Fibroblast of skin of abdomen (primary cell): ENCODE data around the gene YIPF4.
"Not testable (repeated sequence)": the region's sequence is repeated elsewhere in the genome, so short reads cannot be mapped to it uniquely, and the experiment has no call there.

Experiments used
- DNase-seq: peaks from one replicate; pipeline ENCODE4 v3.0.0-alpha.2; 2013

The YIPF4 gene

DNA sequence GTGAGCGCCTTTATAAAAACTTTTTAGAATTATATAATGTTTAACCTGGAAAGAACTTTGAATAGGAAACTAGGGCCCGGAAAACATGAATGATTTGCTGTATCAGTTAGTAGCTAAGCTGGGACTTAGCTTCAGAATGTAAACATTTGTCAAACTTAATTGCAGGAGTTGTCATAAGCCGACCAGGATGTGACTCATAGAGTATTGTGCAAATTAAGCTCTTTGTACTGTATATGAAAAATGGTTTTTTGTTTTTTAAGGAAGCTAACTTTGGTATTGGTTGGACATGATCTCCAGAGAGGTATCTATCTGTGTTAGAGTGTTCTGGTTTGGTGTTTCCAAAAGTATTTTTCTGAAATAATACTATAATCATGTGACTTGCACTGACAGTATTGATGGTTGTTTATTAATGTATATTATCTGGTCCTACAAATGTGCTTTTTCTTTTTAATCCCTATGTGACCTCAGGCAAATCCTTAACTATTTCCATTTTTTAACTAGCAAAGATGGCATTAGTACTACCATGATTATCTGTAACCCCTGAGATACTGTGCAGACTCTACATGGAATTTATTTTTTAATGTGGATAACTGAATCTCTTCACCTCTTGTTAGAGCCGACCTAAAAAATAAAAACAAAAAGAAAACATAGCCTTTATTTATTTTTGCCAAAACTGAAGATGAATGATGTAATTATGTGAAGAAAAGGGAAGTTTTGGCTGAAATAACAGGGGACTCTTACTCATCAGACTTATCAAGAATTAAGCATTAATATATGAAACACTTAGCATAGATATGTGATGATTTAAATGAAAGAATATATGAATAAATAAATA lies 11.7 kb downstream of the YIPF4 start:
- peak; percentile 59 for DNase-seq

DNA sequence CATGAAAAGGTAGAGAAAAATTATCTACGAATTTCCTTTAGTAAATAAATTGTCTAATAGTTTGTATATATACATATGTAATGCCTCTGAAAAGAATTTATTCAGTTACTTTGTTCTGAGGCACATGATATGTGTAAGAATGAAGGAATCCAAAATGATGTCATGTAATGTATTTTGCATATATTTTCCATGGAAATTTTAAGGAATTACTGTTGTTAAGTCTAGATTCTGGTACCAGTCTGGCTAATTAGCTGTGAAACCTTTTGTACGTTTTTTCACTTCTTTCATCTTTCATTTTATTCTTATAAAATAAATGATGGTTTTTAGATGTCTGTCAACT lies 12.3 kb downstream of the YIPF4 start:
- DNase-seq, result no peak

DNA sequence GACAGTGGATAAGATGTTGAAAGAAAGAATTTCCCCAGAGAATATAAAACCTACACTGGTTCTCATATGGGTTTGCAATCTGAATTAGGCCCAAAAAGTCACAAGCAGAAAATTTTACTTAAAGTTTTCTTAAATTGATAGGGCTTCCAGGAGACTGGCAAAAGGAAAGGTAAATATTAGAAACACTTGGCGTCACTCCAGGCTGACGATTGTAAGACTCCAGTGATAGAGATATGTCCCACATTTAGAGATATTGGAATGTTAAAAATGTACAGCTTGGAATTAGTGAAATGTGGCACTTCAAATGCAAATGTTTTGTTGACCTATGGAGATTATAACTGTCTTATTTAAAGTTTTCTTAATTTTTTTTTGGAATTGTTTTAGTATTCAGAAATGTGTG lies 14.0 kb downstream of the YIPF4 start:
- no peak for DNase-seq

DNA sequence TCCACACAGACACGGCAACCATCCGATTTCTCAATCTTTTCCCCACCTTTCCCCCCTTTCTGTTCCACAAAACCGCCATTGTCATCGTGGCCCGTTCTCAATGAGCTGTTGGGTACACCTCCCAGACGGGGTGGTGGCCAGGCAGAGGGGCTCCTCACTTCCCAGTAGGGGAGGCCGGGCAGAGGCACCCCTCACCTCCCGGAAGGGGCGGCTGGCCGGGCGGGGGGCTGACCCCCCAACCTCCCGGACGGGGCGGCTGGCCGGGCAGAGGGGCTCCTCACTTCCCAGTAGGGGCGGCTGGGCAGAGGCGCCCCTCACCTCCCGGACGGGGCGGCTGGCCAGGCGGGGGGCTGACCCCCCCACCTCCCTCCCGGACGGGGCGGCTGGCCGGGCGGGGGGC lies 15.8 kb downstream of the YIPF4 start:
- DNase-seq, result not testable (repeated sequence)

DNA sequence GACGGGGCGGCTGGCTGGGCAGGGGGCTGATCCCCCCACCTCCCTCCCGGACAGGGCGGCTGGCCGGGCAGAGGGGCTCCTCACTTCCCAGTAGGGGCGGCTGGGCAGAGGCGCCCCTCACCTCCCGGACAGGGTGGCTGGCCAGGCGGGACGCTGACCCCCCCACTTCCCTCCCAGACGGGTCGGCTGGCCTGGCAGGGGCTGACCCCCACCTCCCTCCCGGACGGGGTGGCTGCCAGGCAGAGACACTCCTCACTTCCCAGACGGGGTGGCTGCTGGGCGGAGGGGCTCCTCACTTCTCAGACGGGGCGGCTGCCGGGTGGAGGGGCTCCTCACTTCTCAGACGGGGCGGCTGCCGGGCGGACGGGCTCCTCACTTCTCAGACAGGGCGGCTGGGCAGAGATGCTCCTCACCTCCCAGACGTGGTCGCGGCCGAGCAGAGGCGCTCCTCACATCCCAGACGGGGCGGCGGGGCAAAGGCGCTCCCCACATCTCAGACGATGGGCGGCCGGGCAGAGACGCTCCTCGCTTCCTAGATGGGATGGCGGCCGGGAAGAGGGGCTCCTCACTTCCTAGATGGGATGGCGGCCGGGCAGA lies 16.4 kb downstream of the YIPF4 start:
- DNase-seq, result not testable (repeated sequence)

DNA sequence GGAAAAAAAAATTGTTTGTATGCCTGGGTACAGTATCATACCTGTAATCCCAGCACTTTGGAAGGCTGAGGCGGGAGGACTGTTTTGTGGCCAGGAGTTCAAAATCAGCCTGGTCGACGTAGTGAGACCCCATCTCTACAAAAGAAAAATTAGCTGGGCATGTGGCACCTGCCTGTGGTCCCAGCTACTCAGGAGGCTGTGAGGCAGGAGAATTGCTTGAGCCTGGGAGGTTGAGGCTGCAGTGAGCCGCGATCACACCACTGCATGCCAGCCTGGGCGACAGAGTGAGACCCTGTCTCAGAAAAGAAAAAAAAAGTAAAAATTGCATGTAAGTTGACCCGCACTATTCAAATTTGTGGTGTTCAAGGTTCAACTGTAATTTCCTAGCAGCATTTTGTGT lies 32.9 kb downstream of the YIPF4 start:
- no peak for DNase-seq

DNA sequence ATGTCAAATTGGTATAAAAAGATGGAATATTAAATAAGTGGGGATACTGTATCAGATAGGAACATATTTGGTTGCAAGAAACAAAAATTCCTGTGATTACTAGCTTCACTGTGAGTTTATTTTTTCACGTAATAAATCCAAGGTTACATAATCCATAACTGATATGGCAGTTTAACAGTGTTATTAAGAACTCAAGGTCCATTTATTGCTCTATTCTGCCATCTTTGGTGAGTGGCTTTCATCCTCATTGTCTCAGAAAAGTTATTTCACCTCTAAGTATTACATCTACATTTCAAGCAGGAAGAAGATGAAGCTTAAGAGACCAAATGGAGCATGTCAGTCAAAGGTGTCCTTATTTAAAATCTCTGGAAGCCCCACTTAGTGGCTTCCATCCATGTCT lies 37.2 kb downstream of the YIPF4 start:
- no peak for DNase-seq

DNA sequence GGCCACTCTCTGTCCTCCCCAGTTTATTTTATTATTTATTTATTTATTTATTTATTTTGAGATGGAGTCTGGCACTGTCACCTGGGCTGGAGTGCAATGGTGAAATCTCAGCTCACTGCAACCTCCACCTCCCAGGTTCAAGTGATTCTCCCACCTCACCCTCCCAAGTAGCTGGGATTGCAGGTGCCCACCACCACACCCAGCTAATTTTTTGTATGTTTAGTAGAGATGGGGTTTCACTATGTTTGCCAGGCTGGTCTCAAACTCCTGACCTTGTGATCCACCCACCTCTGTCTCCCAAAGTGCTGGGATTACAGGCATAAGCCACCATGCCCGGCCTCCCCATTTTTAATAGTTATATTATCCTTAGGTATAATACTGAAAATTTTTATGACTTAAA lies 51.0 kb downstream of the YIPF4 start:
- DNase-seq, result not testable (repeated sequence)

DNA sequence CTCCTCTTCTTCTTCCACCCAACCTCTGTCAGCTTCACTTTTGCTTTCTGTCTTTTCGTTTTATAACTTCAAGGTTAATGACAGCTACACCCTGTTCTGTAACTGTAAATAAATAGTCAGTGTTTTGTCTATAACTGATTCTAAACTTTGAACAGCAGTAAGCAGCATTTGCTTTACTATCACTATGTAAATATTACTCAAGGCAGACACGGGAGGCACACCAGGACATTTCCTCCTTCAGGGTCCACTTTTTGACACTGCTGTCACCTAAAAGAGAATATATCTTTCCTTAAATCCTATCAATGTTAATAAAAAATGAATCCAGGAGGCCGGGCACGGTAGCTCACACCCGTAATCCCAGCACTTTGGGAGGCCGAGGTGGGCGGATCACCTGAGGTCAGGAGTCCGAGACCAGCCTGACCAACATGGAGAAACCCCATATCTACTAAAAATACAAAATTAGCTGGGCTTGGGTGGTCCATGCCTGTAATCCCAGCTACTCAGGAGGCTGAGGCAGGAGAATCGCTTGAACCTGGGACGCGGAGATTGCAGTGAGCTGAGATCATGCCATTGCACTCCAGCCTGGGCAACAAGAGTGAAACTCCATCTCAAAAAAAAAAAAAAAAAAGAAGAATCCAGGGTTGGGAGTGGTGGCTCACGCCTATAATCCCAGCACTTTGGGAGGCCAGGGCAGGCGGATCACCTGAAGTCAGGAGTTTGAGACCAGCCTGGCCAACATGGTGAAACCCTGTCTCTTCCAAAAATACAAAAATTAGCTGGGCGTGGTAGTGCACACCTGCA lies 51.7 kb downstream of the YIPF4 start:
- not testable (repeated sequence) for DNase-seq

DNA sequence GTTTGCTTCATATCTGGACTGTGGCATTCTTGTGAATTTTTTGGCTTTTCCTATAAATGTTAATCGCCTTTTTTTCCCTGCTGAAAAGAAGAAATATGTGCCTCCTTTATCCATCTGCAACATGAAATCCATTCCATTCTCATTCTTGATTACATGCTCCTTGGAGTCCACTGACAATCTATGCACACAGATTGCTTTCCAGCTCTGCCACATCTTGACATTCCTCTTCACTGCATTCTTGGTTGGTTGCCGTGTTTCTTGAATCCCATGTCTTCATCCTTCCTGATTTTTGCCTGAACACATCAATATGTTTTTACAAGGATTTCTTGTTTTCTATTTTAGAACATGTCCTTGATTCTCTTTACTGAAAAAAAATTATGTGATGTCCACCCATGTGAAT lies 52.4 kb downstream of the YIPF4 start:
- DNase-seq, result peak; percentile 50

DNA sequence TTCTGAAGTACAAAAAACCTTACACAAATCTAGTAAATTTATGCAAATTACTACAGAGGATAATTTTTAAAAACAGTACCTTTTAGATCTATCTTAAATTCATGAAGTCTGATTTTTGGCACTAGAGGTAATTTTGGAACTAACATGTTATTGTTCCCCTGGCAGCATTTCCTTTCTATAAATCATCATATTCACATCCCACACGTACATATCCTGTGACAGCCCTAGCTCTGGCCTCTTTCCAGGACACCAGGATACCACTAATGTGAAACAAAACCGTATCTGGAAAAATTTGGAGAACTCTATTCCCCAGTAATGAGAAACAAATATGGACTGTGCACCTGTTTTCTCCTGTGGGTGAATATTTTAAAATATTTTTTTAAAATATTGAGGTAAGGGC lies 65.1 kb downstream of the YIPF4 start:
- DNase-seq, result no peak

DNA sequence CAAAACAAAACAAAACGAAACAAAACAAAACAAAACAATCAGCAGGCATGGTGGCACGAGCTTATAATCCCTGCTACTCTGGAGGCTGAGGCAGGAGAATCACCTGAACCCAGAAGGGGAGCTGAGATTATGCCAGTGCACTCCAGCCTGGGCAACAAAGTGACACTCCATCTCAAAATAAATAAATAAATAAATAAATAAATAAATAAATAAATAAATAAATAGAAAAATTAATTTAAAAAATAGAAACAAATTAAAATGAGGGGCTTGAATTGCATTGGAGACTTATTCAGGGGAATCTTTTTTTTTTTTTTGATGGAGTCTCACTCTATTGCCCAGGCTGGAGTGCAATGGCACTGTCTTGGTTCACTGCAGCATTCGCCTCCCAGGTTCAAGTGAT lies 73.1 kb downstream of the YIPF4 start:
- DNase-seq, result not testable (repeated sequence)

DNA sequence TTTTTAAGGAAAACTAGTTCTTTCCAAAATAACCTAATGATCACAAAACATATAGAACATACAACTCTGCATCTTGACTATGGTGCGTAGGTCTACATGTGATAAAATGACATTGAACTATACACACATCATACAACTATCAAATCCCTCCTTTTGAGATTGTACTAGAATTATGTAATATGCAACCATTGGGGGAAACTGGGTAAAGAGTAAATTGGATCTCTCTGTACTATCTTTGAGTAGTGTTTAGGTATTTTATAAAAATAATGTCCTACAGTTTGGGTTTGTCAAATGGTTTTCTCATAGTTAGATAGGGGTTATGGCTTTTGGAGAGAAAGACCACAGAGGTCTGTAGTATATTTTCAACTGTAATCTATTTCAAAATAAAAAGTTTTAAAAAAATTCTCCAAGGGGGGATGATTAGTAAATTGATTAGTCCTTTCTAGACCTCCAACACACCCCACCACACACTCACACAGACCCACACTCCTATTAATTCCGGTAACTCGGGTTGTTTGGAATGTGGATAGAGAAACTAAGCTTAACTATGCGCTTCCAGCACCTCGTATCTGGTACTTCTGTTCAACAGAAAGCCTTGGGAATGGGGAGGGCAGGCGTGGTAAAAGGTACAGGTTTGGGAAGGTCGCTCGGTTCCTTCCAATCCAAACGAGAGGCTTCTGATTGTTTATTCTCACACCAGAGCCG lies 78.4 kb downstream of the YIPF4 start:
- peak; percentile 35 for DNase-seq

DNA sequence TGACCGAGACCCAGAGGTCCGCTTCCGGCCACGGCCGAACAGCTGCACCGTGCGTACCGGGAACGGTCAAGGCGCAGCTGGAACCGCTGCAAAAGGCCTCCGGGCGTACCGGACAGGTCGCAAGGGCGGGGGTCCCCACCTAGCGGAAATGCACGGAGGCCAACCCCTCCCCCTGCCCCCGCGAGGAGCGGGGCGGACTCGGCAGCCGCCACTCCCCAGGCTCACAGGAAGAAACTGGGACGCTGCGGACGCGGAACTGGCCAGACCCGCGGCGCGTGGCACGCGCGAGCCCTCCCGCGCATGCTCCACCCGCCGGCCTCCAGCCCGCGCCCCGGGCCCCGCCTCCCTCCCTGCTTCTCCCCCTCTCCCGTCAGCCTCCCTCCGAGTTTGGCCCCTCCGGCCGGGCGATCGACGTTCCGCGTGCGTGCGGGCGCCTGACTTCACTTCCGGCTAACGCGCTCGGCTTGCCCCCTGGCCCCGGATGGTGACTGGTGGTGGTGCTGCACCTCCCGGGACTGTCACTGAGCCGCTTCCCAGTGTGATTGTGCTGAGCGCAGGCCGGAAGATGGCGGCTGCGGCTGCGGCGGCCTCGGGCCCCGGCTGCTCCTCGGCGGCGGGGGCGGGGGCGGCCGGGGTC lies 79.1 kb downstream of the YIPF4 start, which contains the start of gene BIRC6:
TSS of gene BIRC6 (plus strand) at position 343 of the 637 bp plus-strand sequence. CDS start at position 482, 139 bp downstream.
- DNase-seq, result peak; percentile 97

DNA sequence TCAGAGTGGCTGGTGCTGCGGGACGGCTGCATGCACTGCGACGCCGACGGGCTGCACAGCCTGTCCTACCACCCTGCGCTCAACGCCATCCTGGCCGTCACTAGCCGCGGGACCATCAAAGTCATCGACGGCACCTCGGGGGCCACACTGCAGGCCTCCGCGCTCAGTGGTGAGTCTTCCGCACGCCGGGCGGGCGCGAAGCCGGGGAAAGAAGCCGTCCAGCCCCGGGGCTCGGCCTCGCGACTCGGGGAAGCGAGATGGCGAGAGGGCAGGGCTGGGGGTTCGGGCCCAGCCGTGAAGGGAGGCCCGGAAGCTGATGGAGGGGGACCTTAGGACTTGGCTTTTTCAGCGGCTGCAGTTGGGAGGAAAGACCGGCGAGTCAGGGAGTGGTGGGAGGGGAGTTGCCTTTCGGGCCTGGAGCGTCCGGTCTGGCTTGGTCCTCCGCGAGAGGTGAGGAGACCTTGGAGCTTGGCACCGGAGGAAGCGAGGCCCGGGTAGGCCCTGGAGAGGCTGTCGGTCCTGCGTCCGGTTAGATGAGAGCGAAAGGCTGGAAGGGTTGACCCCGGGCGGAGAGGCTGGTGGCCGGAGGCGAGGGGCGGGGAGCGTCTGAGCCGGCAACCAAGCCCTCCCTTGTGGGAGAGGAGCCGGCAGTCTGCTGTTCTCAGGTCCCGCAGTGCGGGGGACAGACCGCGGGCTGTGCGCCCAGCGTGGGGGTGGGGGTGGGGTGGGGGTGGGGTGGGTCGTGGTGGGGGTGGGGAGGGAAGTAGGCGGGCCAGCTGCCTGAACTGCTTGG lies 79.8 kb downstream of the YIPF4 start:
- peak; percentile 28 for DNase-seq

DNA sequence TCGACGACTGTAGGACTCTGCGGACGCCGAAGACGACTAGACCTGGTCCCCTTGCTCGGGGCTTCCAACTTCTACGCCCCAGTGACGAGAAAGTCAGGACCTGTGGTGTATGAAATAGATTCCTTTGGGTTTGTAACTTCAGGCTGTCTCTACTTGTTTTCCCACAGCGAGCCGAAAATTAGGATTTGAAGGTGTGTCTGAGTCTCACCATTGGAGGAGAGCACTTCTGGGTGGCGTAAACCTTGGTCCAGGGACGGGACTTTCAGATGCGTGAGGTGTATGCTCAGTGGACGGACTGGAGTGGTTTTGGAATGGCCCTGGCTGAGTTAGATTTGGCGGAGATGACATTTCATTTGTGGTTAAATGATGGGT lies 80.4 kb downstream of the YIPF4 start:
- no peak for DNase-seq

DNA sequence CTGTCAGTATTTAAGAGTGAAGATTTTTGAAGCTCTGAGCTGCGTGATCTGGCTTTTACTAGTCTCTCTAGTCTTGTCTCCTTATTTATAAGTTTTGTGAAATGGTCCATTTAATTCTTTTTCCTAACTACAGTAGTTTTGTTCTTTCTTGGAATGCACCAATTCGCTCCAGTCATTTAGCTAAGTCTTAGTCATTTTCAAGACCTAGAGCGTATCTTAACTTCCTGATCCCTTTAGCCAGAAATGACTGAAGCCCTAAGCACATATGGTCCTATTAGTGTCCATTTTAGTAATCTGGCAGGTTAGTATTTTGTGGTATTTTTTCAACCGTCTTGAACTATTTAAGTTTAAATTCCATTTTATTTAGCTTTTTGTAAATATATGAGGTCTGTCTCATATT lies 82.7 kb downstream of the YIPF4 start:
- no peak for DNase-seq

DNA sequence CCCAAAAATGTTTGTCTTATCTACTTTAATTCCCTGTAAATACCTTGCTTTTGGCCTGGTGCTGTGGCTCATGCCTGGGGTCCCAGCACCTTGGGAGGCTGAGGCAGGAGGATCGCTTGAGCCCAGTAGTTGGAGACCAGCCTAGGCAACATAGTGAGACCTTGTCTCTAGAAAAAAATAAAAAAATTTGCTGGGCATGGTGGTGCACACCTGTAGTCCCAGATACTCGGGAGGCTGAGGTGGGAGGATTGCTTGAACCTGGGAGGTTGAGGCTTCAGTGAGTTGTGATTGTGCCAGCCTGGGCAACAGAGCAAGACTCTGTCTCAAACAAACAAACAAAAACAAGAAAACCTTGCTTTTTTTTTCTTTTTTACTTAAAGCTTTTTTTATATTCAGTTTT lies 85.3 kb downstream of the YIPF4 start:
- not testable (repeated sequence) for DNase-seq

DNA sequence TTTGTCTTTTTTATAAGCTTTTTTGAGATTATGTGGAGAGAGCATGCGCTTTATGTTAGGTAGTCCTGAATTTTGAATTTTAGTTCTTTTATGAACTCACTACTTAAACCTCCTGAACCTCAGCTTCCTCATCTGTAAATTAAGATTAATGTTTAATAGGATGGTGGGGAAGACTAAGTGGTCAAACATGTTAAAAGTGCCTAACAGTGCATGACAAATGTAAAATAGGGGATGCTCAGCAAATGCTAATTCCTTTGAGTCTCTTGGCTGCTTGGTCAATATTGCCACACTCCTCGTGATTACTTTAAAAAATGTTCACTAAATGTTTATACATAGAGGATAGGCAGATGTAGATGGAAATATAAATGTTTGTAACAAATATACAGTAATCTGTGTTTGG lies 85.9 kb downstream of the YIPF4 start:
- DNase-seq, result no peak

DNA sequence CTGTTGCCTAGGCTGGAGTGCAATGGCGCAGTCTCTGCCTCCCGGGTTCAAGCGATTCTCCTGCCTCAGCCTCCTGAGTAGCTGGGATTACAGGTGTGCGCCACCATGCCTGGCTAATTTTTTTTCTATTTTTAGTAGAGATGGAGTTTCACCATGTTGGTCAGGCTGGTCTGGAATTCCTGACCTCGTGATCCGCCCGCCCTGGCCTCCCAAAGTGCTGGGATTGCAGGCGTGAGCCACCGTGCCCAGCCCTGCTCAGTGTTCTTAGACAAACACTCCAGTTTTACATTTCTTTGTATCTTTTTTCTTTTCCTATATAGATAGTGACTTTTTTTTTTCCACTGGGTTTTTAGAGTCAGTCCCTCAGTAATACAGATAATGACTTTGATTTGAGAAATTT lies 86.6 kb downstream of the YIPF4 start:
- DNase-seq, result not testable (repeated sequence)

DNA sequence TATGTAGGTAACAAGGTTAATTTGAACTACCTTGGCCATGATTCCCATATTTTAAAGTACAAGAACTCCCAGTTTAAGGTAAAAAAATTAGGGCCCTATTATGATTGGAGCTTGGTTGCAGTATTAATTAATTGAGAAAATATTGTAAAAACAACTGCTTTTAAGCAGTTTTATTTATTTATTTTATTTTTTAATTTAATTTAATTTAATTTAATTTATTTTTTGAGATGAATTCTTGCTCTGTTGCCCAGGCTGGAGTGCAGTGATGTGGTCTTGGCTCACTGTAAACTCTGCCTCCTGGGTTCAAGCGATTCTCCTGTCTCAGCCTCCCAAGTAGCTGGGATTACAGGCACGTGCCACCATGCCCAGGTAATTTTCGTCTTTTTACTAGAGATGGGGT lies 88.0 kb downstream of the YIPF4 start:
- DNase-seq, result not testable (repeated sequence)
